B cell (primary cell): ENCODE measurements around the gene BBS2.

Experiments
- EZH2 ChIP-seq: IDR thresholded peaks from 2 replicates; pipeline ENCODE4 v1.6.1; 2012; ENCODE audit warnings: borderline replicate concordance, low read depth, mild to moderate bottlenecking, moderate library complexity, low read length; ENCODE audit not compliant: insufficient read depth, poor library complexity, severe bottlenecking
- TF ChIP-seq, protein P1 (sequence below): fragments of 200-600 bp; IDR thresholded peaks from one replicate; pipeline ENCODE4 v1.8.0; 2022; ENCODE audit warnings: antibody characterized with exemption, mild to moderate bottlenecking

DNA sequence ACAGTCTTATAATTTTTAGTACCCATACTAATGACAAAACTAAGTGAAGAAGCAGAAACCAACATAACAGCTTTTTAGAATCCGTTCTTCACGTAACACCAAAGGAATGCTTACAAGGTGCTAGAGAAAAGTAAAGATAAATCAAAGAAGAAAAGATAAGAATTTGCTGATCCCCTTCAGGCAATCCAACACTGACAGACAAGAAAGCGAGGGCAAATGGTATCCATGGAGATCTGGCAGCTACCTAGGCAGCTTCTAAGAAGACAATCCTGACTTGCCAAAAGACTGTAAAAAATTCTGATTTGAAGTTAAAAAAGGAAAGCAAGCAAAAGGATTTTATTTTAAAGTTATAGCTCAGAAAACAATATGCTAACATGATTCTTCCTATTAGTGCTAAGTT lies 14.6 kb downstream of the BBS2 start:
- TF ChIP-seq, protein P1, sequence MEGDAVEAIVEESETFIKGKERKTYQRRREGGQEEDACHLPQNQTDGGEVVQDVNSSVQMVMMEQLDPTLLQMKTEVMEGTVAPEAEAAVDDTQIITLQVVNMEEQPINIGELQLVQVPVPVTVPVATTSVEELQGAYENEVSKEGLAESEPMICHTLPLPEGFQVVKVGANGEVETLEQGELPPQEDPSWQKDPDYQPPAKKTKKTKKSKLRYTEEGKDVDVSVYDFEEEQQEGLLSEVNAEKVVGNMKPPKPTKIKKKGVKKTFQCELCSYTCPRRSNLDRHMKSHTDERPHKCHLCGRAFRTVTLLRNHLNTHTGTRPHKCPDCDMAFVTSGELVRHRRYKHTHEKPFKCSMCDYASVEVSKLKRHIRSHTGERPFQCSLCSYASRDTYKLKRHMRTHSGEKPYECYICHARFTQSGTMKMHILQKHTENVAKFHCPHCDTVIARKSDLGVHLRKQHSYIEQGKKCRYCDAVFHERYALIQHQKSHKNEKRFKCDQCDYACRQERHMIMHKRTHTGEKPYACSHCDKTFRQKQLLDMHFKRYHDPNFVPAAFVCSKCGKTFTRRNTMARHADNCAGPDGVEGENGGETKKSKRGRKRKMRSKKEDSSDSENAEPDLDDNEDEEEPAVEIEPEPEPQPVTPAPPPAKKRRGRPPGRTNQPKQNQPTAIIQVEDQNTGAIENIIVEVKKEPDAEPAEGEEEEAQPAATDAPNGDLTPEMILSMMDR, result no peak
- TF ChIP-seq EZH2, result no peak
